Astrocyte of the cerebellum (primary cell): ENCODE measurements around the gene MEI4.

Source experiments
- DNase-seq: peaks from one replicate; pipeline ENCODE4 v3.0.0-alpha.2; 2011; ENCODE audit warnings: low read depth
- H3K4me3 ChIP-seq: 2 replicates; pipeline ENCODE4 v1.5.1; 2011; ENCODE audit warnings: mild to moderate bottlenecking, low read depth, low read length, moderate library complexity
- CTCF ChIP-seq: IDR thresholded peaks from 2 replicates; pipeline ENCODE4 v1.5.1; 2012; ENCODE audit warnings: low read length, low read depth, moderate library complexity, mild to moderate bottlenecking; ENCODE audit errors: missing control alignments
- in situ Hi-C: cut with HindIII; loops from 2 replicates; pipeline ENCODE4 v1.10.0; 2017; ENCODE audit warnings: low sequenced_read_pairs

The MEI4 gene

GRCh38 chr6:77962070-77962469, 309.2 kb downstream of the MEI4 start:
- H3K4me3 ChIP-seq, result no peak overlapping the region
- no peak for TF ChIP-seq CTCF
- in situ Hi-C loops, result no loop called here
- DNase-seq, result no peak

DNA sequence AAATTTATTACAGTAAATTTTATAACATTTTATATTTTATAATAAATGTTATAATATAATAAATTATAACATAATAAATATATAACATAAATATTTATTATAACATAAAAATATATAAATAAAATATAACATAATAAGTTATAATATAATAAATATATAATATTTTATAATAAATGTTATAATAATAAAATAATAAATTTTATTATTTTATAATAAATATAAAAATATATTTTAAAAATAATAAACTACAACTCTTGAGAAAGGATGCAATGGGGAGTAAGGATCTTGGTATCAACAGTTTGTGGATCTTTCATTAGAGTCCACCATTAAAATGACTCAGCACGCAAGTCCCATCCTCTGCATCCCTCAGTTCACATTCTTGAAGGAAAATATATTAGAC, 312.6 kb downstream of the MEI4 start:
- no peak overlapping the region for H3K4me3 ChIP-seq
- TF ChIP-seq CTCF, result no peak
- no peak for DNase-seq
- in situ Hi-C loops, result no loop called here

- no peak for DNase-seq
- in situ Hi-C loops, result no loop called here
- H3K4me3 ChIP-seq, result no peak overlapping the region
- TF ChIP-seq CTCF, result no peak
Measured at GRCh38 chr6:77972334-77972733, 319.5 kb downstream of the MEI4 start.
